ENCODE results near the gene SIX4. TPM values are rescaled to one million over a fixed set of nuclear protein-coding genes. Genes with fewer than 3 reads are reported as not detected.

Gene SIX4
- 45.1 and 46.7 TPM in 2 replicates for total RNA-seq (2014; rRNA removed; shearing (Covaris generic))

GRCh38 chr14:60723907-60724618 lies at the start of gene SIX4:
Gene SIX4 (minus strand): TSS chr14:60724351. CDS start chr14:60724074, 277 bp downstream.
- Histone ChIP-seq H3K36me3 (peaks cover 20% of the 10 kb centered on the region), H3K4me3 (peak within 1 kb of the TSS; percentile 97), H3K27me3 (no peaks in the 10 kb centered on the region), H3K27ac (peak within 1 kb of the TSS; percentile 80), H3K9me3 (replicated peaks) (no peaks in the 10 kb centered on the region), H3K4me1 (peaks cover 11% of the 10 kb centered on the region)
- DNase-seq: peak; percentile 89 to 92

- no peak overlapping the region for H3K27ac ChIP-seq
- 0 out of 2 replicates have a peak, but pooled peaks cover 5% of the 10 kb centered on the region for H3K36me3 ChIP-seq
- no peak for DNase-seq
- H3K4me1 ChIP-seq: no peaks in the 10 kb centered on the region
- H3K27me3 ChIP-seq: no peaks in the 10 kb centered on the region
- no peaks in the 10 kb centered on the region; the same call in 1 of the 2 replicates for H3K9me3 ChIP-seq (replicated peaks)
- no peak overlapping the region for H3K4me3 ChIP-seq
Observed at GRCh38 chr14:60773558-60773957, 49.4 kb upstream of the SIX4 start.

- Histone ChIP-seq H3K9me3 (replicated peaks) (no peaks in the 10 kb centered on the region; the same call in 1 of the 2 replicates), H3K4me1 (no peaks in the 10 kb centered on the region), H3K36me3 (0 out of 2 replicates have a peak, but pooled peaks cover 5% of the 10 kb centered on the region), H3K27me3 (no peaks in the 10 kb centered on the region), H3K27ac (no peak overlapping the region), H3K4me3 (no peak overlapping the region)
- DNase-seq: no peak
Observed at GRCh38 chr14:60771117-60771516, 47.0 kb upstream of the SIX4 start.

- 0 out of 2 replicates have a peak, but pooled peaks cover under 1% of the 10 kb centered on the region for H3K36me3 ChIP-seq
- H3K9me3 ChIP-seq (replicated peaks): no peaks in the 10 kb centered on the region
- no peak overlapping the region for H3K27ac ChIP-seq
- H3K4me3 ChIP-seq: no peak overlapping the region
- H3K27me3 ChIP-seq: no peaks in the 10 kb centered on the region
- no peaks in the 10 kb centered on the region for H3K4me1 ChIP-seq
- DNase-seq: no peak
Observed at GRCh38 chr14:60768602-60769001, 44.5 kb upstream of the SIX4 start.

GRCh38 chr14:60760644-60761364 lies 36.7 kb upstream of the SIX4 start:
- Histone ChIP-seq H3K4me3 (no peak overlapping the region), H3K9me3 (replicated peaks) (no peaks in the 10 kb centered on the region), H3K27me3 (no peaks in the 10 kb centered on the region), H3K4me1 (peaks cover 36% of the 10 kb centered on the region), H3K36me3 (no peaks in the 10 kb centered on the region), H3K27ac (no peak overlapping the region)
- no peak for DNase-seq

- Histone ChIP-seq H3K4me3 (no peak overlapping the region), H3K4me1 (peaks cover 36% of the 10 kb centered on the region)
- DNase-seq: no peak
Observed at GRCh38 chr14:60760209-60760608, 36.1 kb upstream of the SIX4 start.

GRCh38 chr14:60758885-60759284 lies 34.7 kb upstream of the SIX4 start:
- DNase-seq: peak; percentile 39 to 80
- no peaks in the 10 kb centered on the region; the same call in 1 of the 2 replicates for H3K36me3 ChIP-seq
- H3K27me3 ChIP-seq: no peaks in the 10 kb centered on the region
- peak overlapping the region; percentile 71 for H3K27ac ChIP-seq
- no peak overlapping the region for H3K4me3 ChIP-seq
- H3K4me1 ChIP-seq: peaks cover 36% of the 10 kb centered on the region
- H3K9me3 ChIP-seq (replicated peaks): no peaks in the 10 kb centered on the region

More at GRCh38 chr14:60760209-60760608, 36.1 kb upstream of the SIX4 start:
- no peaks in the 10 kb centered on the region for H3K27me3 ChIP-seq
- H3K36me3 ChIP-seq: no peaks in the 10 kb centered on the region
- no peak overlapping the region for H3K27ac ChIP-seq
- no peaks in the 10 kb centered on the region for H3K9me3 ChIP-seq (replicated peaks)

GRCh38 chr14:60757567-60758002 lies 33.4 kb upstream of the SIX4 start:
- Histone ChIP-seq H3K27ac (0 out of 2 replicates have a peak overlapping the region, but pooled peaks have one; percentile 4), H3K4me3 (no peak overlapping the region), H3K9me3 (replicated peaks) (no peaks in the 10 kb centered on the region), H3K4me1 (peaks cover 36% of the 10 kb centered on the region), H3K27me3 (no peaks in the 10 kb centered on the region), H3K36me3 (peaks cover 3% of the 10 kb centered on the region; the same call in 1 of the 2 replicates)
- DNase-seq: no peak

- Histone ChIP-seq H3K27me3 (no peaks in the 10 kb centered on the region), H3K27ac (no peak overlapping the region), H3K4me3 (no peak overlapping the region), H3K9me3 (replicated peaks) (no peaks in the 10 kb centered on the region), H3K4me1 (peaks cover 36% of the 10 kb centered on the region), H3K36me3 (peaks cover 3% of the 10 kb centered on the region; the same call in 1 of the 2 replicates)
- DNase-seq: peak in 1 of 2 experiments; percentile 13
Observed at GRCh38 chr14:60756847-60757246, 32.7 kb upstream of the SIX4 start.

GRCh38 chr14:60753264-60754119 lies 29.3 kb upstream of the SIX4 start:
- Histone ChIP-seq H3K27me3 (no peaks in the 10 kb centered on the region), H3K4me1 (peaks cover 15% of the 10 kb centered on the region), H3K27ac (no peak overlapping the region), H3K4me3 (no peak overlapping the region), H3K9me3 (replicated peaks) (no peaks in the 10 kb centered on the region), H3K36me3 (peaks cover 3% of the 10 kb centered on the region; the same call in 1 of the 2 replicates)
- no peak for DNase-seq

- no peaks in the 10 kb centered on the region for H3K27me3 ChIP-seq
- H3K4me1 ChIP-seq: no peaks in the 10 kb centered on the region
- no peak for DNase-seq
- H3K4me3 ChIP-seq: no peak overlapping the region
- H3K27ac ChIP-seq: no peak overlapping the region
- H3K9me3 ChIP-seq (replicated peaks): no peaks in the 10 kb centered on the region; the same call in 1 of the 2 replicates
- H3K36me3 ChIP-seq: 0 out of 2 replicates have a peak, but pooled peaks cover 3% of the 10 kb centered on the region
Observed at GRCh38 chr14:60744566-60744965, 20.4 kb upstream of the SIX4 start.

GRCh38 chr14:60738843-60739508 lies 14.8 kb upstream of the SIX4 start:
- H3K27ac ChIP-seq: no peak overlapping the region

GRCh38 chr14:60736494-60736893 lies 12.3 kb upstream of the SIX4 start:
- Histone ChIP-seq H3K4me1 (peaks cover 2% of the 10 kb centered on the region; the same call in 1 of the 2 replicates), H3K27me3 (no peaks in the 10 kb centered on the region), H3K9me3 (replicated peaks) (no peaks in the 10 kb centered on the region), H3K4me3 (peak overlapping the region; percentile 93), H3K36me3 (no peaks in the 10 kb centered on the region), H3K27ac (peak overlapping the region; percentile 4; the same call in 1 of the 2 replicates)
- DNase-seq: peak in 1 of 2 experiments; percentile 55

More at GRCh38 chr14:60738843-60739508, 14.8 kb upstream of the SIX4 start:
- H3K4me1 ChIP-seq: peaks cover 2% of the 10 kb centered on the region; the same call in 1 of the 2 replicates
- H3K4me3 ChIP-seq: no peak overlapping the region
- H3K36me3 ChIP-seq: no peaks in the 10 kb centered on the region
- no peak for DNase-seq
- no peaks in the 10 kb centered on the region; the same call in 1 of the 2 replicates for H3K9me3 ChIP-seq (replicated peaks)
- no peaks in the 10 kb centered on the region for H3K27me3 ChIP-seq
